Body of pancreas (tissue), 4 donors: ENCODE measurements around the gene TPST2.

Experiments
- POLR2A ChIP-seq, 3 donors: fragments of 450-650 bp; IDR thresholded peaks; one replicate each; pipeline ENCODE4 v1.6.1; 2016; ENCODE audit warnings: antibody characterized with exemption in 3 of 3, mild to moderate bottlenecking in 2 of 3
- TF ChIP-seq, protein P1 (sequence below), 7 experiments: fragments of 450-650 bp in 4 of 7; fragments of 200-600 bp in 3 of 7; sonication (generic) in 3 of 7; IDR thresholded peaks; one replicate each; pipeline ENCODE4 v1.5.1; 2016 to 2019; ENCODE audit warnings: antibody characterized with exemption in 7 of 7

DNA sequence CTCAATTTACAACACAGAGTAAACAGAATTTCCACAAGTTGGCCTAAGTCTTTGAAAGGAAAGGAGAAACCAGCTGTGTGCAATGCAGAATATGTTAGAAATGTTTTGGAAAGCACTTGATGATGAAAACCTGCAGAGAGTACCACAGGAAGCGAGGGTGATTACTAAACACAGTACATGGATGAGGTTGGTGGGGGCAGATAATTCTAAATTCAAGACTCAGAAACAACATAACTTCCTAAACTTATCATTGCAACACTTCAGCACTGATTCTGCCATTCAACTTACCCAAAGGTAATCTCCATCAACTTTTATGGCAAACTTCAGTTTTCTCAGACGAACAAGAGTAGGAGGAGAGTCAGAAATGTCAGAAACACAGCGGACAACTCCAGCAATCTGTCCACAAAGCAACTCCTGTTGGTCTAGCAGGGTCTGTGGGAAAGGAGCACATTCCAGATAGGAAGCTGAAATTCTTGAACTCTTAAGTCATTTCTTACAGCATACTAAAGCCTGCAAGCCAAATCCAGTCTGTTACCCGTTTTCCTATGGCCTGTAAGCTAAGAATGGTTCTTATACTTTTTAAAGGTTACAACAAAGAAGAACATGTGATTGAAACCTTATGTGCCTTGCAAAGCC lies 113.1 kb downstream of the TPST2 start:
- TF ChIP-seq POLR2A (IDR thresholded peaks at IDR 0.05), result no peak
- TF ChIP-seq, protein P1, sequence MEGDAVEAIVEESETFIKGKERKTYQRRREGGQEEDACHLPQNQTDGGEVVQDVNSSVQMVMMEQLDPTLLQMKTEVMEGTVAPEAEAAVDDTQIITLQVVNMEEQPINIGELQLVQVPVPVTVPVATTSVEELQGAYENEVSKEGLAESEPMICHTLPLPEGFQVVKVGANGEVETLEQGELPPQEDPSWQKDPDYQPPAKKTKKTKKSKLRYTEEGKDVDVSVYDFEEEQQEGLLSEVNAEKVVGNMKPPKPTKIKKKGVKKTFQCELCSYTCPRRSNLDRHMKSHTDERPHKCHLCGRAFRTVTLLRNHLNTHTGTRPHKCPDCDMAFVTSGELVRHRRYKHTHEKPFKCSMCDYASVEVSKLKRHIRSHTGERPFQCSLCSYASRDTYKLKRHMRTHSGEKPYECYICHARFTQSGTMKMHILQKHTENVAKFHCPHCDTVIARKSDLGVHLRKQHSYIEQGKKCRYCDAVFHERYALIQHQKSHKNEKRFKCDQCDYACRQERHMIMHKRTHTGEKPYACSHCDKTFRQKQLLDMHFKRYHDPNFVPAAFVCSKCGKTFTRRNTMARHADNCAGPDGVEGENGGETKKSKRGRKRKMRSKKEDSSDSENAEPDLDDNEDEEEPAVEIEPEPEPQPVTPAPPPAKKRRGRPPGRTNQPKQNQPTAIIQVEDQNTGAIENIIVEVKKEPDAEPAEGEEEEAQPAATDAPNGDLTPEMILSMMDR (IDR thresholded peaks at IDR 0.05), result no peak
